ENCODE data around the gene TUBB4B. TPM values are rescaled to one million over a fixed set of nuclear protein-coding genes. Genes with fewer than 3 reads are reported as not detected.

Gene TUBB4B
- total RNA-seq, 2 experiments from 2014 or later = 320 to 325 TPM

- POLR2A ChIA-PET = no interaction called here
- H3K27ac Mint-ChIP-seq = no peak overlapping the region
- H3K9me3 Mint-ChIP-seq = no peaks in the 10 kb centered on the region
- intact Hi-C loops (cut with micrococcal nuclease) = no loop called here
- CTCF ChIA-PET = interaction anchor here (1.5 kb wide), 1 partner anchor 87 kb away, joined by 3 read pairs; no protein-coding TSS in a partner anchor
- DNase-seq = no peak
- no peaks in the 10 kb centered on the region for H3K27me3 Mint-ChIP-seq
- peaks cover 16% of the 10 kb centered on the region for H3K36me3 Mint-ChIP-seq
- peaks cover under 1% of the 10 kb centered on the region for H3K4me1 Mint-ChIP-seq (ENCODE audit: low read depth)
- H3K4me3 Mint-ChIP-seq = no peak overlapping the region
Observed at GRCh38 chr9:137263506-137263905, 22.4 kb downstream of the TUBB4B start.

- Mint-ChIP-seq H3K27me3 (no peaks in the 10 kb centered on the region), H3K9me3 (no peaks in the 10 kb centered on the region), H3K27ac (no peak overlapping the region), H3K4me3 (no peak overlapping the region), H3K36me3 (peaks cover 20% of the 10 kb centered on the region), H3K4me1 (ENCODE audit: low read depth) (peaks cover 2% of the 10 kb centered on the region)
- intact Hi-C loops (cut with micrococcal nuclease) = no loop called here
- CTCF ChIA-PET = interaction anchor here (1.5 kb wide), 1 partner anchor 87 kb away, joined by 3 read pairs; no protein-coding TSS in a partner anchor
- DNase-seq = no peak
- POLR2A ChIA-PET = no interaction called here
Observed at GRCh38 chr9:137264067-137264466, 23.0 kb downstream of the TUBB4B start.

- DNase-seq = no peak
- POLR2A ChIA-PET = no interaction called here
- Mint-ChIP-seq H3K27ac (no peak overlapping the region), H3K9me3 (no peaks in the 10 kb centered on the region), H3K4me1 (ENCODE audit: low read depth) (peaks cover 6% of the 10 kb centered on the region), H3K4me3 (no peak overlapping the region), H3K36me3 (peaks cover 24% of the 10 kb centered on the region), H3K27me3 (no peaks in the 10 kb centered on the region)
- CTCF ChIA-PET = no interaction called here
- intact Hi-C loops (cut with micrococcal nuclease) = no loop called here
Observed at GRCh38 chr9:137265496-137266161, 24.5 kb downstream of the TUBB4B start.

GRCh38 chr9:137266162-137266527 lies 25.1 kb downstream of the TUBB4B start:
- ChIA-PET POLR2A (no interaction called here), CTCF (no interaction called here)
- intact Hi-C loops (cut with micrococcal nuclease) = no loop called here
- H3K27me3 Mint-ChIP-seq = no peaks in the 10 kb centered on the region
- H3K4me1 Mint-ChIP-seq (ENCODE audit: low read depth) = peaks cover 9% of the 10 kb centered on the region
- no peak overlapping the region for H3K4me3 Mint-ChIP-seq
- peaks cover 27% of the 10 kb centered on the region for H3K36me3 Mint-ChIP-seq
- H3K27ac Mint-ChIP-seq = no peak overlapping the region
- H3K9me3 Mint-ChIP-seq = no peaks in the 10 kb centered on the region
- DNase-seq = no peak

GRCh38 chr9:137266585-137267453 lies 25.7 kb downstream of the TUBB4B start:
- H3K27ac Mint-ChIP-seq = no peak overlapping the region
- POLR2A ChIA-PET = no interaction called here
- CTCF ChIA-PET = no interaction called here
- peaks cover 13% of the 10 kb centered on the region for H3K4me1 Mint-ChIP-seq (ENCODE audit: low read depth)
- no peaks in the 10 kb centered on the region for H3K27me3 Mint-ChIP-seq
- DNase-seq = no peak
- no peak overlapping the region for H3K4me3 Mint-ChIP-seq
- intact Hi-C loops (cut with micrococcal nuclease) = no loop called here
- no peaks in the 10 kb centered on the region for H3K9me3 Mint-ChIP-seq
- peaks cover 26% of the 10 kb centered on the region for H3K36me3 Mint-ChIP-seq

GRCh38 chr9:137267933-137268355 lies 26.9 kb downstream of the TUBB4B start:
- intact Hi-C loops (cut with micrococcal nuclease) = no loop called here
- no peak overlapping the region for H3K4me3 Mint-ChIP-seq
- peaks cover 25% of the 10 kb centered on the region for H3K36me3 Mint-ChIP-seq
- no peaks in the 10 kb centered on the region for H3K9me3 Mint-ChIP-seq
- no peaks in the 10 kb centered on the region for H3K27me3 Mint-ChIP-seq
- H3K4me1 Mint-ChIP-seq (ENCODE audit: low read depth) = peaks cover 13% of the 10 kb centered on the region
- DNase-seq = no peak
- CTCF ChIA-PET = no interaction called here
- POLR2A ChIA-PET = no interaction called here
- H3K27ac Mint-ChIP-seq = no peak overlapping the region

- Mint-ChIP-seq H3K36me3 (peaks cover 25% of the 10 kb centered on the region), H3K4me3 (no peak overlapping the region), H3K9me3 (no peaks in the 10 kb centered on the region), H3K27me3 (no peaks in the 10 kb centered on the region), H3K27ac (no peak overlapping the region), H3K4me1 (ENCODE audit: low read depth) (peaks cover 13% of the 10 kb centered on the region)
- no peak for DNase-seq
- CTCF ChIA-PET = interaction anchor here (0.7 kb wide), 1 partner anchor 21 kb away, joined by 3 read pairs; no protein-coding TSS in a partner anchor
- intact Hi-C loops (cut with micrococcal nuclease) = no loop called here
- POLR2A ChIA-PET = no interaction called here
Observed at GRCh38 chr9:137268538-137269201, 27.6 kb downstream of the TUBB4B start.

GRCh38 chr9:137269231-137269772 lies 28.2 kb downstream of the TUBB4B start:
- CTCF ChIA-PET = interaction anchor here (0.7 kb wide), 1 partner anchor 21 kb away, joined by 3 read pairs; no protein-coding TSS in a partner anchor
- Mint-ChIP-seq H3K27ac (no peak overlapping the region), H3K9me3 (no peaks in the 10 kb centered on the region), H3K27me3 (no peaks in the 10 kb centered on the region), H3K36me3 (peaks cover 25% of the 10 kb centered on the region), H3K4me3 (no peak overlapping the region), H3K4me1 (ENCODE audit: low read depth) (peaks cover 13% of the 10 kb centered on the region)
- POLR2A ChIA-PET = no interaction called here
- intact Hi-C loops (cut with micrococcal nuclease) = no loop called here
- DNase-seq = no peak

GRCh38 chr9:137270929-137271695 lies 30.0 kb downstream of the TUBB4B start:
- Mint-ChIP-seq H3K4me3 (no peak overlapping the region), H3K27ac (no peak overlapping the region), H3K36me3 (peaks cover 22% of the 10 kb centered on the region), H3K4me1 (ENCODE audit: low read depth) (peaks cover 13% of the 10 kb centered on the region), H3K27me3 (no peaks in the 10 kb centered on the region), H3K9me3 (no peaks in the 10 kb centered on the region)
- POLR2A ChIA-PET = interaction anchor here (0.8 kb wide), 1 partner anchor 90 kb away, joined by 3 read pairs; no protein-coding TSS in a partner anchor
- intact Hi-C loops (cut with micrococcal nuclease) = no loop called here
- no peak for DNase-seq
- CTCF ChIA-PET = no interaction called here

GRCh38 chr9:137271696-137272076 lies 30.6 kb downstream of the TUBB4B start:
- DNase-seq = no peak
- no peak overlapping the region for H3K27ac Mint-ChIP-seq
- POLR2A ChIA-PET = interaction anchor here (0.8 kb wide), 1 partner anchor 91 kb away, joined by 3 read pairs; no protein-coding TSS in a partner anchor
- H3K4me1 Mint-ChIP-seq (ENCODE audit: low read depth) = peaks cover 15% of the 10 kb centered on the region
- H3K36me3 Mint-ChIP-seq = peaks cover 22% of the 10 kb centered on the region
- H3K9me3 Mint-ChIP-seq = no peaks in the 10 kb centered on the region
- intact Hi-C loops (cut with micrococcal nuclease) = no loop called here
- no peaks in the 10 kb centered on the region for H3K27me3 Mint-ChIP-seq
- CTCF ChIA-PET = no interaction called here
- H3K4me3 Mint-ChIP-seq = no peak overlapping the region

GRCh38 chr9:137272241-137273094 lies 31.4 kb downstream of the TUBB4B start:
- Mint-ChIP-seq H3K9me3 (no peaks in the 10 kb centered on the region), H3K4me1 (ENCODE audit: low read depth) (peaks cover 20% of the 10 kb centered on the region), H3K4me3 (no peak overlapping the region), H3K36me3 (peaks cover 20% of the 10 kb centered on the region), H3K27ac (no peak overlapping the region), H3K27me3 (no peaks in the 10 kb centered on the region)
- DNase-seq = no peak
- ChIA-PET CTCF (interaction anchor here (1.0 to 1.7 kb wide), 2 partner anchors 10 to 11 kb away, joined by 4 read pairs; no protein-coding TSS in a partner anchor), POLR2A (no interaction called here)
- intact Hi-C loops (cut with micrococcal nuclease) = no loop called here

All from activated CD4-positive, alpha-beta memory T cell treated with anti-CD3 and anti-CD28 coated beads for 36 hours (primary cell).